Motor neuron (in vitro differentiated cells): ENCODE results near the gene APOD. TPM values are rescaled to one million over a fixed set of nuclear protein-coding genes. Genes with fewer than 3 reads are reported as not detected.
A peak's percentile ranks its signal among the peaks of the same experiment; 100 is the strongest.
"Not testable (repeated sequence)": the region's sequence is repeated elsewhere in the genome, so short reads cannot be mapped to it uniquely, and the experiment has no call there.

Experiments
- ATAC-seq, 8 experiments: fragments of 200-7000 bp; cut with Tn5 transposase; replicated peaks in 6 of 8; 2 replicates each; pipeline ENCODE4 v1.8.0; 2021; ENCODE audit warnings: mild to moderate bottlenecking in 8 of 8, moderate library complexity in 8 of 8
- H3K27ac ChIP-seq, 2 donors: fragments of 250-450 bp; sonication (Bioruptor Pico); 2 replicates each; pipeline ENCODE4 v1.9.0; 2021; ENCODE audit warnings: antibody characterized with exemption in 2 of 2, mild to moderate bottlenecking in 2 of 2, moderate library complexity in 1 of 2
- H3K4me1 ChIP-seq, 2 donors: fragments of 250-450 bp; sonication (Bioruptor Pico); replicated peaks in 1 of 2; 2 replicates each; pipeline ENCODE4 v1.6.1; 2021; ENCODE audit warnings: antibody characterized with exemption in 2 of 2, mild to moderate bottlenecking in 2 of 2, moderate library complexity in 1 of 2
- H3K4me3 ChIP-seq, 5 donors: fragments of 250-450 bp; sonication (Bioruptor Pico); 2 replicates each; pipeline ENCODE4 v1.9.0; 2021; ENCODE audit warnings: antibody characterized with exemption in 5 of 5, mild to moderate bottlenecking in 5 of 5, moderate library complexity in 4 of 5
- WGBS, 10 experiments: fragments of 450-650 bp; shearing (Covaris generic); methylation state at CpG; one replicate each; pipeline ENCODE4 v1.0.0; 2022; 5-methylcytosine and 5-hydroxymethylcytosine counted together
- in situ Hi-C, 9 experiments: fragments of 400-800 bp; cut with MboI; loops; one replicate each; pipeline ENCODE4 v1.15.0; 2021; ENCODE audit warnings: low sequenced_read_pairs in 9 of 9, low pct_unique_long_range_greater_than_20kb in 2 of 9; ENCODE audit not compliant: unreplicated experiment in 9 of 9
- total RNA-seq, 8 experiments: library from RNA; unstranded; fragments of 300-600 nt; gene quantifications; 2 replicates each; pipeline versions ENCODE4 v1.2.3 to v1.2.4, GENCODE V29; 2022

The APOD gene
- 10 to 100 TPM in 3 of 8 experiments, 1 to 10 TPM in 1, under 1 TPM in 3, not detected in 1; 0.17 to 36.7 (median 8.8) TPM for total RNA-seq

- peaks cover 15 to 16% of the 10 kb centered on the region in 2 donors for H3K4me1 ChIP-seq
- no peak within 1 kb of the TSS for H3K4me3 ChIP-seq
- no peak within 1 kb of the TSS for H3K27ac ChIP-seq
- peak in 3 of 8 experiments; percentile 51 to 79 (median 78) for ATAC-seq
- in situ Hi-C loops = no loop called here
- WGBS, 10 experiments = 2 to 100% (median 40%) methylated on average over 3 to 13 of the region's 16 CpGs
Observed at GRCh38 chr3:195583831-195584542, at the start of gene APOD. APOD (minus strand) TSS chr3:195583940; CDS start chr3:195579461, 4,479 bp downstream.

GRCh38 chr3:195633351-195633750, 49.6 kb upstream of the APOD start:
- no CpG with 5 or more reads among the region's 3 CpGs for WGBS, 10 experiments
- H3K27ac ChIP-seq, in situ Hi-C loops, ATAC-seq, H3K4me1 ChIP-seq, H3K4me3 ChIP-seq: not testable (repeated sequence)

GRCh38 chr3:195632501-195633185, 48.9 kb upstream of the APOD start:
- H3K4me3 ChIP-seq, in situ Hi-C loops, ATAC-seq, H3K4me1 ChIP-seq, H3K27ac ChIP-seq: not testable (repeated sequence)
- WGBS, 10 experiments = 78% methylated on average over 3 of the region's 19 CpGs; no CpG with 5 or more reads in 9 of the 10 experiments

- no CpG with 5 or more reads among the region's 20 CpGs for WGBS, 10 experiments
- H3K4me3 ChIP-seq, H3K4me1 ChIP-seq, H3K27ac ChIP-seq, ATAC-seq, in situ Hi-C loops: not testable (repeated sequence)
Observed at GRCh38 chr3:195632046-195632445, 48.3 kb upstream of the APOD start.

GRCh38 chr3:195630938-195631495, 47.3 kb upstream of the APOD start:
- H3K4me3 ChIP-seq, in situ Hi-C loops, H3K4me1 ChIP-seq, ATAC-seq, H3K27ac ChIP-seq: not testable (repeated sequence)
- no CpG with 5 or more reads among the region's 13 CpGs for WGBS, 10 experiments

GRCh38 chr3:195630086-195630917, 46.6 kb upstream of the APOD start:
- H3K27ac ChIP-seq, H3K4me3 ChIP-seq, in situ Hi-C loops, H3K4me1 ChIP-seq, ATAC-seq: not testable (repeated sequence)
- no CpG with 5 or more reads among the region's 32 CpGs for WGBS, 10 experiments

- H3K27ac ChIP-seq, H3K4me1 ChIP-seq, in situ Hi-C loops, ATAC-seq, H3K4me3 ChIP-seq: not testable (repeated sequence)
- 100% methylated on average over 2 of the region's 7 CpGs; no CpG with 5 or more reads in 9 of the 10 experiments for WGBS, 10 experiments
Observed at GRCh38 chr3:195629682-195630081, 45.9 kb upstream of the APOD start.

GRCh38 chr3:195628386-195628920, 44.7 kb upstream of the APOD start:
- WGBS, 10 experiments = 60 to 100% (median 79%) methylated on average over 1 to 9 of the region's 23 CpGs; no CpG with 5 or more reads in 6 of the 10 experiments

GRCh38 chr3:195627515-195628385, 44.0 kb upstream of the APOD start:
- H3K27ac ChIP-seq, in situ Hi-C loops, ATAC-seq, H3K4me1 ChIP-seq, H3K4me3 ChIP-seq: not testable (repeated sequence)
- WGBS, 10 experiments = 18 to 100% (median 51%) methylated on average over 1 to 13 of the region's 30 CpGs; no CpG with 5 or more reads in 4 of the 10 experiments

More at GRCh38 chr3:195628386-195628920, 44.7 kb upstream of the APOD start:
- H3K4me3 ChIP-seq, ATAC-seq, in situ Hi-C loops, H3K4me1 ChIP-seq, H3K27ac ChIP-seq: not testable (repeated sequence)

GRCh38 chr3:195624603-195625560, 41.1 kb upstream of the APOD start:
- H3K27ac ChIP-seq, in situ Hi-C loops, H3K4me1 ChIP-seq: not testable (repeated sequence)
- ATAC-seq = peak; percentile 83 to 97 (median 96)
- no CpG with 5 or more reads among the region's 62 CpGs for WGBS, 10 experiments
- peak overlapping the region; percentile 9 to 23 (median 18) for H3K4me3 ChIP-seq

- H3K4me3 ChIP-seq, in situ Hi-C loops, H3K4me1 ChIP-seq, H3K27ac ChIP-seq: not testable (repeated sequence)
- no CpG with 5 or more reads among the region's 14 CpGs for WGBS, 10 experiments
- peak in 5 of 8 experiments; percentile 2 to 7 (median 7) for ATAC-seq
Observed at GRCh38 chr3:195624171-195624570, 40.4 kb upstream of the APOD start.
